GM12878 (cell line): ENCODE results near the gene ELL. TPM values are rescaled to one million over a fixed set of nuclear protein-coding genes. Genes with fewer than 3 reads are reported as not detected.

Experiments
- ATF7 ChIP-seq: fragments of 450-650 bp; IDR thresholded peaks from 2 replicates; pipeline ENCODE4 v1.6.1; 2016; ENCODE audit warnings: low read depth, mild to moderate bottlenecking
- BACH1 ChIP-seq: fragments of 450-650 bp; IDR thresholded peaks from 2 replicates; pipeline ENCODE4 v1.6.1; 2017; ENCODE audit warnings: mild to moderate bottlenecking, borderline replicate concordance
- BHLHE40 ChIP-seq, 2 experiments: fragments of 450-650 bp in 1 of 2; IDR thresholded peaks; 2 replicates each; pipeline ENCODE4 v1.6.1; 2011 to 2017; ENCODE audit warnings: low read depth in 2 of 2, borderline replicate concordance in 1 of 2, improper control_type of control experiment in 1 of 2, low read length in 1 of 2, mild to moderate bottlenecking in 1 of 2
- CEBPB ChIP-seq, 2 experiments: fragments of 150-350 bp in 1 of 2; IDR thresholded peaks; 2 replicates each; pipeline ENCODE4 v1.6.1; 2012 to 2014; ENCODE audit warnings: low read depth in 2 of 2, low read length in 2 of 2, borderline replicate concordance in 1 of 2, inconsistent platforms in 1 of 2
- CHD2 ChIP-seq: IDR thresholded peaks from 2 replicates; pipeline ENCODE4 v1.6.1; 2011; ENCODE audit warnings: low read depth, low read length, improper control_type of control experiment, borderline replicate concordance
- CREB1 ChIP-seq: IDR thresholded peaks from 2 replicates; pipeline ENCODE4 v1.6.1; 2012; ENCODE audit warnings: low read depth, mild to moderate bottlenecking, inconsistent platforms
- DPF2 ChIP-seq: fragments of 450-650 bp; IDR thresholded peaks from 2 replicates; pipeline ENCODE4 v1.6.1; 2017; ENCODE audit warnings: mild to moderate bottlenecking
- ESRRA ChIP-seq: IDR thresholded peaks from 2 replicates; pipeline ENCODE4 v1.6.1; 2012; ENCODE audit warnings: mild to moderate bottlenecking, low read length, improper control_type of control experiment
- IKZF2 ChIP-seq, 2 experiments: fragments of 450-650 bp; IDR thresholded peaks; 2 replicates each; pipeline ENCODE4 v1.6.1; 2017; ENCODE audit warnings: mild to moderate bottlenecking in 2 of 2, moderate library complexity in 2 of 2
- MXI1 ChIP-seq: fragments of 150-350 bp; IDR thresholded peaks from 2 replicates; pipeline ENCODE4 v1.6.1; 2011; ENCODE audit warnings: low read depth, mild to moderate bottlenecking, inconsistent platforms, low read length, improper control_type of control experiment
- NFXL1 ChIP-seq: fragments of 450-650 bp; IDR thresholded peaks from 2 replicates; pipeline ENCODE4 v1.6.1; 2017; ENCODE audit warnings: antibody characterized with exemption, mild to moderate bottlenecking, borderline replicate concordance
- NFYB ChIP-seq: IDR thresholded peaks from 2 replicates; pipeline ENCODE4 v1.6.1; 2011; ENCODE audit warnings: low read depth, mild to moderate bottlenecking, low read length, improper control_type of control experiment, moderate library complexity; ENCODE audit not compliant: insufficient read depth
- NR2C1 ChIP-seq: fragments of 450-650 bp; IDR thresholded peaks from 2 replicates; pipeline ENCODE4 v1.6.1; 2017; ENCODE audit warnings: antibody characterized with exemption, mild to moderate bottlenecking, moderate library complexity
- NR2F1 ChIP-seq: fragments of 450-650 bp; conservative IDR thresholded peaks from 2 replicates; pipeline ENCODE4 v1.6.1; 2017; ENCODE audit warnings: mild to moderate bottlenecking
- RAD21 ChIP-seq: IDR thresholded peaks from 2 replicates; pipeline ENCODE4 v1.6.1; 2011; ENCODE audit warnings: mild to moderate bottlenecking, low read depth, low read length, moderate library complexity; ENCODE audit not compliant: insufficient read depth
- RB1 ChIP-seq: fragments of 450-650 bp; formaldehyde crosslinking; IDR thresholded peaks from 2 replicates; pipeline ENCODE4 v1.6.1; 2017; ENCODE audit warnings: mild to moderate bottlenecking, borderline replicate concordance
- polyA plus RNA-seq, 11 experiments: library from polyadenylated mRNA; depleted of rRNA in 4 of 11; unstranded in 6 of 11; stranded (reverse) in 5 of 11; fragments of >200 nt; fragmentation: Nextera tagmentation in 4 of 11; fragmentation: Illumina TruSeq in 1 of 11; extraction: Ambion mirVana in 4 of 11; extraction: Trizol in 1 of 11; gene quantifications; 1 replicate in 1 of 11; 2 replicates in 10 of 11; pipeline versions ENCODE4 v1.2.1 to v1.2.3, GENCODE V29; 2011 to 2016; ENCODE audit warnings: inconsistent platforms in 2 of 11, missing spikeins in 2 of 11, low read depth in 1 of 11
- total RNA-seq, 4 experiments: library from RNA; depleted of rRNA in 3 of 4; stranded (reverse); fragments of >200 nt in 3 of 4; fragmentation: Illumina TruSeq in 1 of 4; extraction: Trizol in 1 of 4; gene quantifications; 2 replicates each; pipeline versions ENCODE4 v1.2.1 to v1.2.3, GENCODE V29; 2013 to 2021
- TF ChIP-seq, protein P1 (sequence below): fragments of 450-650 bp; formaldehyde crosslinking; IDR thresholded peaks from 2 replicates; pipeline ENCODE4 v1.4.0; 2022; ENCODE audit warnings: mild to moderate bottlenecking, moderate library complexity
- TF ChIP-seq, protein P2 (sequence below): fragments of 150-350 bp; IDR thresholded peaks from 2 replicates; pipeline ENCODE4 v1.6.1; 2014; ENCODE audit warnings: mild to moderate bottlenecking, low read depth, low read length
- TF ChIP-seq, protein P3 (sequence below): fragments of 450-650 bp; conservative IDR thresholded peaks from 2 replicates; pipeline ENCODE4 v1.6.1; 2017; ENCODE audit warnings: mild to moderate bottlenecking, moderate library complexity
- TF ChIP-seq, protein P4 (sequence below): IDR thresholded peaks from 2 replicates; pipeline ENCODE4 v1.6.1; 2012; ENCODE audit warnings: low read length, inconsistent platforms

Gene ELL
- total and polyA plus RNA-seq, 10 of the 15 experiments (the other 5 are each of a cell fraction or from before 2014, with no cell fraction given) = 0.91 to 25.0 (median 9.1) TPM

DNA sequence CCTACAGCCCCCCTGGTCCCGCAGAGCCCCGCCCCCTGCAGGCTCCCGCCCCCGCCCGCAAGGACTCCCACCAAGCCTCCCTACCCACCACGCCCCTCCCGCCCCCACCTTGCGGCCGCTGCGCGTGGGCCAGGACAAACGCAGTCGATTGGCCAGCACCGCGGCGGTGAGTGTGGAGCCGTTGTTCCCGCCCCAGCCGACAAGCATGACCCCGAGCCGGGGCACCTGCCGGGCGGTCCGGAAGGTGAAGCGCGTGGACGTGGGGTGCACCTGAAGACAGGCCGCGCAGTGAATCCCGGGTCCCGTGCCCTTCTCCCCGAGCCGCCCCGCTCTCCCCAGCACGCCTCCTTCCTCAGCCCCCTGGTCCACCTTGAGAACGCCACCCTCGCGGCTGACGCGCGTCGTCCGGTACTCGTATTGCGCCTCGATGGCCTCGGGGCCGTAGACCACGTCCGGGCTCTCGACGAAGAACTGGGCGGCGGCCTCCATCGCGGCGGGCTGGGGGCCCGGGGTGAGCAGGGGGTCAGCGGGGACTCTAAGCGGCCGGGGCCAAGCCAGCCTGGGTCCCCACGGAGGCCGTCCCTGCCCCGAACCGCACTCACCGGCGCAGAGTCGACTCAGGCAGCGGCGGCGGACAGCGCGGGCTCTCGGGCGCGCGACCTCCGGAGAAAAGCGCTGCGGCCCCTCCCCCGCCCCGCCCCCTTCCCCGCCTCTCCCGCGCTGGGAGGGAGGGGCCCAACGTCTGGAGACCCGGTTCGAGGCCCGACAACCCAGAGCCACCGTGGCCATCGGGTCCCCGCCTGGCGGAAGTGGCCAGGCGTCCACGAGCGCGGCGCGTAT is 84.2 kb downstream of the ELL start, which contains the start of gene ISYNA1 (continued):
- TF ChIP-seq, protein P1, sequence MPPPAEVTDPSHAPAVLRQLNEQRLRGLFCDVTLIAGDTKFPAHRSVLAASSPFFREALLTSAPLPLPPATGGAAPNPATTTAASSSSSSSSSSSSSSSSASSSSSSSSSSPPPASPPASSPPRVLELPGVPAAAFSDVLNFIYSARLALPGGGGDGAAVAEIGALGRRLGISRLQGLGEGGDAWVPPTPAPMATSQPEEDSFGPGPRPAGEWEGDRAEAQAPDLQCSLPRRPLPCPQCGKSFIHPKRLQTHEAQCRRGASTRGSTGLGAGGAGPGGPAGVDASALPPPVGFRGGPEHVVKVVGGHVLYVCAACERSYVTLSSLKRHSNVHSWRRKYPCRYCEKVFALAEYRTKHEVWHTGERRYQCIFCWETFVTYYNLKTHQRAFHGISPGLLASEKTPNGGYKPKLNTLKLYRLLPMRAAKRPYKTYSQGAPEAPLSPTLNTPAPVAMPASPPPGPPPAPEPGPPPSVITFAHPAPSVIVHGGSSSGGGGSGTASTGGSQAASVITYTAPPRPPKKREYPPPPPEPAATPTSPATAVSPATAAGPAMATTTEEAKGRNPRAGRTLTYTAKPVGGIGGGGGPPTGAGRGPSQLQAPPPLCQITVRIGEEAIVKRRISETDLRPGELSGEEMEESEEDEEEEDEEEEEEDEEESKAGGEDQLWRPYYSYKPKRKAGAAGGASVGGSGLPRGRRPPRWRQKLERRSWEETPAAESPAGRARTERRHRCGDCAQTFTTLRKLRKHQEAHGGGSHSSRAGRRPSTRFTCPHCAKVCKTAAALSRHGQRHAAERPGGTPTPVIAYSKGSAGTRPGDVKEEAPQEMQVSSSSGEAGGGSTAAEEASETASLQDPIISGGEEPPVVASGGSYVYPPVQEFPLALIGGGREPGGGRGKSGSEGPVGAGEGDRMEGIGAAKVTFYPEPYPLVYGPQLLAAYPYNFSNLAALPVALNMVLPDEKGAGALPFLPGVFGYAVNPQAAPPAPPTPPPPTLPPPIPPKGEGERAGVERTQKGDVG (CRISPR knock-in tag) = no peak
- TF ChIP-seq BACH1 = peak; percentile 67; the same call in 1 of the 2 replicates
- TF ChIP-seq NR2F1 = 0 out of 2 replicates have a peak, but pooled peaks have one; percentile 10
- TF ChIP-seq CEBPB (IDR thresholded peaks at IDR 0.05; ENCODE audit: borderline replicate concordance in 1 of 2, low read depth in 2 of 2, low read length in 2 of 2) = no peak
- TF ChIP-seq ESRRA = no peak
- TF ChIP-seq CHD2 = no peak
- no peak for TF ChIP-seq CREB1
- 0 out of 2 replicates have a peak, but pooled peaks have one; percentile 24 for TF ChIP-seq RB1
- no peak for TF ChIP-seq RAD21
- TF ChIP-seq NFYB = no peak
- peak; percentile 7 to 79; a peak in 2 of 4 replicates for TF ChIP-seq BHLHE40 (IDR thresholded peaks at IDR 0.05; ENCODE audit: borderline replicate concordance in 1 of 2, low read depth in 2 of 2, low read length in 1 of 2)
- TF ChIP-seq, protein P2, sequence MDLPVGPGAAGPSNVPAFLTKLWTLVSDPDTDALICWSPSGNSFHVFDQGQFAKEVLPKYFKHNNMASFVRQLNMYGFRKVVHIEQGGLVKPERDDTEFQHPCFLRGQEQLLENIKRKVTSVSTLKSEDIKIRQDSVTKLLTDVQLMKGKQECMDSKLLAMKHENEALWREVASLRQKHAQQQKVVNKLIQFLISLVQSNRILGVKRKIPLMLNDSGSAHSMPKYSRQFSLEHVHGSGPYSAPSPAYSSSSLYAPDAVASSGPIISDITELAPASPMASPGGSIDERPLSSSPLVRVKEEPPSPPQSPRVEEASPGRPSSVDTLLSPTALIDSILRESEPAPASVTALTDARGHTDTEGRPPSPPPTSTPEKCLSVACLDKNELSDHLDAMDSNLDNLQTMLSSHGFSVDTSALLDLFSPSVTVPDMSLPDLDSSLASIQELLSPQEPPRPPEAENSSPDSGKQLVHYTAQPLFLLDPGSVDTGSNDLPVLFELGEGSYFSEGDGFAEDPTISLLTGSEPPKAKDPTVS = no peak
- TF ChIP-seq IKZF2 (IDR thresholded peaks at IDR 0.05) = no peak
- TF ChIP-seq, protein P3, sequence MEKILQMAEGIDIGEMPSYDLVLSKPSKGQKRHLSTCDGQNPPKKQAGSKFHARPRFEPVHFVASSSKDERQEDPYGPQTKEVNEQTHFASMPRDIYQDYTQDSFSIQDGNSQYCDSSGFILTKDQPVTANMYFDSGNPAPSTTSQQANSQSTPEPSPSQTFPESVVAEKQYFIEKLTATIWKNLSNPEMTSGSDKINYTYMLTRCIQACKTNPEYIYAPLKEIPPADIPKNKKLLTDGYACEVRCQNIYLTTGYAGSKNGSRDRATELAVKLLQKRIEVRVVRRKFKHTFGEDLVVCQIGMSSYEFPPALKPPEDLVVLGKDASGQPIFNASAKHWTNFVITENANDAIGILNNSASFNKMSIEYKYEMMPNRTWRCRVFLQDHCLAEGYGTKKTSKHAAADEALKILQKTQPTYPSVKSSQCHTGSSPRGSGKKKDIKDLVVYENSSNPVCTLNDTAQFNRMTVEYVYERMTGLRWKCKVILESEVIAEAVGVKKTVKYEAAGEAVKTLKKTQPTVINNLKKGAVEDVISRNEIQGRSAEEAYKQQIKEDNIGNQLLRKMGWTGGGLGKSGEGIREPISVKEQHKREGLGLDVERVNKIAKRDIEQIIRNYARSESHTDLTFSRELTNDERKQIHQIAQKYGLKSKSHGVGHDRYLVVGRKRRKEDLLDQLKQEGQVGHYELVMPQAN = no peak
- 0 out of 2 replicates have a peak, but pooled peaks have one; percentile 15 for TF ChIP-seq DPF2
- TF ChIP-seq ATF7 = no peak
- TF ChIP-seq, protein P4, sequence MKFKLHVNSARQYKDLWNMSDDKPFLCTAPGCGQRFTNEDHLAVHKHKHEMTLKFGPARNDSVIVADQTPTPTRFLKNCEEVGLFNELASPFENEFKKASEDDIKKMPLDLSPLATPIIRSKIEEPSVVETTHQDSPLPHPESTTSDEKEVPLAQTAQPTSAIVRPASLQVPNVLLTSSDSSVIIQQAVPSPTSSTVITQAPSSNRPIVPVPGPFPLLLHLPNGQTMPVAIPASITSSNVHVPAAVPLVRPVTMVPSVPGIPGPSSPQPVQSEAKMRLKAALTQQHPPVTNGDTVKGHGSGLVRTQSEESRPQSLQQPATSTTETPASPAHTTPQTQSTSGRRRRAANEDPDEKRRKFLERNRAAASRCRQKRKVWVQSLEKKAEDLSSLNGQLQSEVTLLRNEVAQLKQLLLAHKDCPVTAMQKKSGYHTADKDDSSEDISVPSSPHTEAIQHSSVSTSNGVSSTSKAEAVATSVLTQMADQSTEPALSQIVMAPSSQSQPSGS = no peak
- TF ChIP-seq NFXL1 = no peak
- TF ChIP-seq NR2C1 = no peak
- TF ChIP-seq MXI1 = no peak
